HCT116 (cell line): ENCODE results near the gene PODNL1.

Experiments
- CTCF ChIP-seq, 3 experiments: fragments of 200-600 bp in 1 of 3; sonication (generic) in 1 of 3; IDR thresholded peaks in 2 of 3; conservative IDR thresholded peaks in 1 of 3; 2 replicates each; pipeline ENCODE4 v1.5.1; 2012 to 2017; ENCODE audit warnings: low read depth in 2 of 3, low read length in 2 of 3, antibody characterized with exemption in 1 of 3, borderline replicate concordance in 1 of 3, control low read depth in 1 of 3, mild to moderate bottlenecking in 1 of 3, mixed read lengths in 1 of 3, mixed run types in 1 of 3, moderate library complexity in 1 of 3; ENCODE audit not compliant: insufficient read depth in 1 of 3
- JUND ChIP-seq: IDR thresholded peaks from 2 replicates; pipeline ENCODE4 v1.6.1; 2012
- REST ChIP-seq: IDR thresholded peaks from 2 replicates; pipeline ENCODE4 v1.6.1; 2012; ENCODE audit warnings: low read depth
- SP1 ChIP-seq: IDR thresholded peaks from 2 replicates; pipeline ENCODE4 v1.6.1; 2012; ENCODE audit warnings: low read depth
- ZNF274 ChIP-seq: fragments of 200-500 bp; sonication (Bioruptor generic); IDR thresholded peaks from 2 replicates; pipeline ENCODE4 v1.6.1; 2014; ENCODE audit warnings: mild to moderate bottlenecking, low read depth, low read length, inconsistent platforms

- TF ChIP-seq REST, result no peak
- no peak for TF ChIP-seq CTCF (IDR thresholded peaks at IDR 0.05 in 2 of 3, conservative IDR thresholded peaks at IDR 0.05 in 1 of 3; ENCODE audit: borderline replicate concordance in 1 of 3, insufficient read depth in 1 of 3, low read depth in 2 of 3, low read length in 2 of 3)
- no peak for TF ChIP-seq SP1
- no peak for TF ChIP-seq JUND
- no peak for TF ChIP-seq ZNF274
These were observed 43.8 kb upstream of the PODNL1 start for GRCh38 chr19:13981988-13982501.
